Panc1 (cell line): ENCODE data around the gene CDH5. TPM values are rescaled to one million over a fixed set of nuclear protein-coding genes. Genes with fewer than 3 reads are reported as not detected.

Source experiments
- ATAC-seq: fragments of 200-7000 bp; cut with Tn5 transposase; 2 replicates; pipeline ENCODE4 v1.9.1; 2020; ENCODE audit warnings: mild to moderate bottlenecking, moderate library complexity
- BruUV-seq: library from RNA; stranded (reverse); fragments of 400-500 nt; replicated peaks from 2 replicates; lab custom pipeline; 2021; lab: Mats Ljungman, UMichigan
- CTCF ChIA-PET: fragments of 300-600 bp; sonication (Branson Sonifier 250); formaldehyde crosslinking; loops from one replicate; lab custom pipeline; 2022; ENCODE audit warnings: antibody characterized with exemption; lab: Charles Lee
- POLR2A ChIA-PET: fragments of 300-600 bp; sonication (Branson Sonifier 250); formaldehyde crosslinking; loops from one replicate; lab custom pipeline; 2022; ENCODE audit warnings: antibody characterized with exemption; lab: Charles Lee
- DNase-seq: peaks from one replicate; pipeline ENCODE4 v3.0.0-alpha.2; 2010; ENCODE audit warnings: low read depth, low spot score
- H3K27ac ChIP-seq: 2 replicates; pipeline ENCODE4 v1.5.1; 2011; ENCODE audit warnings: mild to moderate bottlenecking, low read length, inconsistent platforms
- H3K27me3 ChIP-seq: fragments of 200-500 bp; sonication (Bioruptor generic); 2 replicates; pipeline ENCODE4 v1.6.0; 2014; ENCODE audit warnings: low read length, inconsistent platforms; ENCODE audit not compliant: control insufficient read depth, insufficient read depth
- H3K36me3 ChIP-seq: fragments of 200-500 bp; sonication (Bioruptor generic); 2 replicates; pipeline ENCODE4 v1.5.1; 2014; ENCODE audit warnings: inconsistent platforms, mild to moderate bottlenecking, low read length, moderate library complexity; ENCODE audit not compliant: control insufficient read depth, insufficient read depth
- H3K4me1 ChIP-seq: 2 replicates; pipeline ENCODE4 v1.5.1; 2011; ENCODE audit warnings: inconsistent platforms, mild to moderate bottlenecking, low read length, moderate library complexity; ENCODE audit not compliant: control insufficient read depth, insufficient read depth
- H3K4me3 ChIP-seq, 2 experiments: 2 replicates each; pipeline ENCODE4 v1.5.1; 2011 to 2012; ENCODE audit warnings: low read depth in 2 of 2, low read length in 2 of 2, mild to moderate bottlenecking in 2 of 2, inconsistent platforms in 1 of 2, moderate library complexity in 1 of 2
- H3K9me3 ChIP-seq: fragments of 200-500 bp; sonication (Bioruptor generic); 2 replicates; pipeline ENCODE4 v1.5.1; 2014; ENCODE audit warnings: low read depth, mild to moderate bottlenecking, inconsistent platforms, low read length, moderate library complexity; ENCODE audit not compliant: control insufficient read depth, insufficient read depth
- CTCF ChIP-seq: fragments of 450-650 bp; IDR thresholded peaks from 2 replicates; pipeline ENCODE4 v1.5.1; 2017; ENCODE audit warnings: mild to moderate bottlenecking
- POLR2AphosphoS5 ChIP-seq: IDR thresholded peaks from 2 replicates; pipeline ENCODE4 v1.6.1; 2012; ENCODE audit warnings: mild to moderate bottlenecking, low read depth, low read length, moderate library complexity
- SIN3A ChIP-seq: IDR thresholded peaks from 2 replicates; pipeline ENCODE4 v1.6.1; 2012; ENCODE audit warnings: low read depth, mild to moderate bottlenecking, low read length, moderate library complexity, borderline replicate concordance; ENCODE audit not compliant: insufficient read depth
- TCF7L2 ChIP-seq: IDR thresholded peaks from 2 replicates; pipeline ENCODE4 v1.6.1; 2011; ENCODE audit warnings: mild to moderate bottlenecking, low read depth, low read length, inconsistent platforms
- in situ Hi-C: cut with HindIII; loops from 2 replicates; pipeline ENCODE4 v1.10.0; 2016; ENCODE audit warnings: low sequenced_read_pairs, low pct_unique_long_range_greater_than_20kb
- intact Hi-C: fragments of 100-400 bp; cut with micrococcal nuclease; formaldehyde crosslinking; loops from one replicate; pipeline ENCODE4 v1.10.0; 2022; ENCODE audit not compliant: unreplicated experiment
- total RNA-seq: library from RNA; stranded (reverse); gene quantifications from one replicate; pipeline ENCODE4 v1.2.1, GENCODE V29; 2021; ENCODE audit not compliant: unreplicated experiment
- TF ChIP-seq, protein P1 (sequence below), 2 experiments: IDR thresholded peaks; 2 replicates each; pipeline ENCODE4 v1.6.1; 2011 to 2012; ENCODE audit warnings: low read depth in 2 of 2, control low read depth in 1 of 2, low read length in 1 of 2, mild to moderate bottlenecking in 1 of 2, moderate library complexity in 1 of 2; ENCODE audit not compliant: insufficient read depth in 1 of 2

CDH5 gene
- total RNA-seq, 1 experiment from 2014 or later: 0.18 TPM

DNA sequence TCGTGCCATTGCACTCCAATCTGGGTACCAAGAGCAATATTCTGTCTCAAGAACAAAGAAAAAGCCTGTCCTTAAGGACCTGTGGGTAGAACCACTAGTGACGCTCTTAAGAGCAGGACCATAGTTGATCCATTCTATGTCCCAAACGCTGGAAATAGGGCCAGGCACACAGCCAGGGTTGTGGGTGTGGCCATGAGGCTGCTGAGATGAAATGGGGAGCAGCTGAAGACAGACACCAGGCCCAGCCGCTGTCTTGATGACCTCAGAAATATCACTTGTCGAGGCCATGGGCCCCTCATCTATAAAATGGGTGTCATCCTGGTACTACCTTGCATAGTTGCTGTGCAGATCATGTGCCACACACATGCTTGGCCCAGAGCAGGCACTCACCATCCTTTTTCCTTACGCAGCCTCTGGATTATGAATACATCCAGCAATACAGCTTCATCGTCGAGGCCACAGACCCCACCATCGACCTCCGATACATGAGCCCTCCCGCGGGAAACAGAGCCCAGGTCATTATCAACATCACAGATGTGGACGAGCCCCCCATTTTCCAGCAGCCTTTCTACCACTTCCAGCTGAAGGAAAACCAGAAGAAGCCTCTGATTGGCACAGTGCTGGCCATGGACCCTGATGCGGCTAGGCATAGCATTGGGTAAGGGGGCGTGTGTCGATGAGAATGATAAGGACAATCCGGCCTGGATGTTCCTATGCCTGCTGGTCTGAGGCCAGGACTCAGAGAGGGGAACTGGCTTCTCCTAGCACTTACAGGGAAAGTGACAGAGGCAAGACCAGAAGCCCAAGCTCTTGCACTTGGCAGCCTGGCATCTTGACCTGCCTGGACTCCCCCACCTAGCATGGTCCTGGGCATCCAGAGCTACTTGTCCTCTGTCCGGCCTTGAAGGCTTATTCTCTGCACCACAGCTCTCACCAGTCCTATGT lies 25.5 kb downstream of the CDH5 start:
- no peaks in the 10 kb centered on the region for H3K4me1 ChIP-seq
- ATAC-seq (no peak), DNase-seq (no peak)
- CTCF ChIA-PET: no interaction called here
- intact Hi-C loops: no loop called here
- POLR2A ChIA-PET: no interaction called here
- no peak overlapping the region for H3K4me3 ChIP-seq
- H3K9me3 ChIP-seq: no peaks in the 10 kb centered on the region
- no peak overlapping the region for H3K27ac ChIP-seq
- H3K36me3 ChIP-seq: no peaks in the 10 kb centered on the region
- TF ChIP-seq TCF7L2 (no peak), SIN3A (no peak), POLR2AphosphoS5 (no peak)
- TF ChIP-seq, protein P1, sequence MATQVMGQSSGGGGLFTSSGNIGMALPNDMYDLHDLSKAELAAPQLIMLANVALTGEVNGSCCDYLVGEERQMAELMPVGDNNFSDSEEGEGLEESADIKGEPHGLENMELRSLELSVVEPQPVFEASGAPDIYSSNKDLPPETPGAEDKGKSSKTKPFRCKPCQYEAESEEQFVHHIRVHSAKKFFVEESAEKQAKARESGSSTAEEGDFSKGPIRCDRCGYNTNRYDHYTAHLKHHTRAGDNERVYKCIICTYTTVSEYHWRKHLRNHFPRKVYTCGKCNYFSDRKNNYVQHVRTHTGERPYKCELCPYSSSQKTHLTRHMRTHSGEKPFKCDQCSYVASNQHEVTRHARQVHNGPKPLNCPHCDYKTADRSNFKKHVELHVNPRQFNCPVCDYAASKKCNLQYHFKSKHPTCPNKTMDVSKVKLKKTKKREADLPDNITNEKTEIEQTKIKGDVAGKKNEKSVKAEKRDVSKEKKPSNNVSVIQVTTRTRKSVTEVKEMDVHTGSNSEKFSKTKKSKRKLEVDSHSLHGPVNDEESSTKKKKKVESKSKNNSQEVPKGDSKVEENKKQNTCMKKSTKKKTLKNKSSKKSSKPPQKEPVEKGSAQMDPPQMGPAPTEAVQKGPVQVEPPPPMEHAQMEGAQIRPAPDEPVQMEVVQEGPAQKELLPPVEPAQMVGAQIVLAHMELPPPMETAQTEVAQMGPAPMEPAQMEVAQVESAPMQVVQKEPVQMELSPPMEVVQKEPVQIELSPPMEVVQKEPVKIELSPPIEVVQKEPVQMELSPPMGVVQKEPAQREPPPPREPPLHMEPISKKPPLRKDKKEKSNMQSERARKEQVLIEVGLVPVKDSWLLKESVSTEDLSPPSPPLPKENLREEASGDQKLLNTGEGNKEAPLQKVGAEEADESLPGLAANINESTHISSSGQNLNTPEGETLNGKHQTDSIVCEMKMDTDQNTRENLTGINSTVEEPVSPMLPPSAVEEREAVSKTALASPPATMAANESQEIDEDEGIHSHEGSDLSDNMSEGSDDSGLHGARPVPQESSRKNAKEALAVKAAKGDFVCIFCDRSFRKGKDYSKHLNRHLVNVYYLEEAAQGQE (IDR thresholded peaks at IDR 0.05; ENCODE audit: insufficient read depth in 1 of 2, low read depth in 2 of 2, low read length in 1 of 2): no peak
- no TSS peak for BruUV-seq
- in situ Hi-C loops: no loop called here
- H3K27me3 ChIP-seq: no peaks in the 10 kb centered on the region

DNA sequence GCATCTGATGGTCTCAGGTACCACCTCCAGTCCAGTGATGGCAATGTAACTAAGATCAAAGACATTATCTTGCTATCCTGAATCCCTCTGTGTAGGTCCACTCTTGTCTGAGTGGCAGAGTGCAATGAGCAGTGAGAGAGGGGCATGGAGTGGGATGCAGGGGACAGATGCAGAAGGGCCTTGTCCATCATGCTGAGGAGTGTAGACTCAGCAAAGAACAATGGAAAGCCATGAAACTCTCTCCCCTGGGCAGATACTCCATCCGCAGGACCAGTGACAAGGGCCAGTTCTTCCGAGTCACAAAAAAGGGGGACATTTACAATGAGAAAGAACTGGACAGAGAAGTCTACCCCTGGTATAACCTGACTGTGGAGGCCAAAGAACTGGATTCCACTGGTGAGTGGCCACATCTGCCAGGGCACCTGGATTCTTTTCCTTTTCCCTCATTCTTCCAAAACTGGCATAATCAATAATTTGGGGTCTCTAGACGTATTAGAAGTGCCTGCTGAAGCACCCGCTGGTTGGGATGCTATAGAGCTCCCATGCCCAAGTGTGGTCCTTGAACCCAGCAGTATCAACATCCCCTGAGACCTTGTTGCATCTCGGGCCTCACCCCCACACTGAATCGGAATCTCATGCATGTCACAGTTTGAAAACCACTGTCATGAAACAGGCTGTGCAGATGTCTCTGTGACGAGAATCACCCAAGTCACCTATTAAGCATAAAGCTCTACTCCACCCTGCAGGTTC lies 29.5 kb downstream of the CDH5 start:
- CTCF ChIA-PET: no interaction called here
- Histone ChIP-seq H3K27ac (no peak overlapping the region), H3K27me3 (no peaks in the 10 kb centered on the region), H3K4me1 (no peaks in the 10 kb centered on the region), H3K9me3 (no peaks in the 10 kb centered on the region), H3K36me3 (no peaks in the 10 kb centered on the region), H3K4me3 (no peak overlapping the region)
- DNase-seq: no peak
- POLR2A ChIA-PET: no interaction called here
- TF ChIP-seq, protein P1 (IDR thresholded peaks at IDR 0.05; ENCODE audit: insufficient read depth in 1 of 2, low read depth in 2 of 2, low read length in 1 of 2): no peak
- TF ChIP-seq TCF7L2: no peak
- TF ChIP-seq POLR2AphosphoS5: no peak
- no peak for TF ChIP-seq CTCF
- TF ChIP-seq SIN3A: no peak
- intact Hi-C loops (no loop called here), in situ Hi-C loops (no loop called here)
- ATAC-seq: no peak
- no TSS peak for BruUV-seq
